ENCODE data around the gene GCK.

GRCh38 chr7:44097064-44097932 is 91.9 kb downstream of the GCK start:
- TF ChIP-seq RAD21 (IDR thresholded peaks at IDR 0.05; ENCODE audit: low read depth) (no peak), FOXM1 (IDR thresholded peaks at IDR 0.05; ENCODE audit: borderline replicate concordance, low read depth) (no peak), YY1 (IDR thresholded peaks at IDR 0.05; ENCODE audit: low read depth) (no peak), EP300 (IDR thresholded peaks at IDR 0.05; ENCODE audit: borderline replicate concordance) (no peak), CEBPB (IDR thresholded peaks at IDR 0.05) (no peak), EGR1 (IDR thresholded peaks at IDR 0.05) (no peak), TAF1 (IDR thresholded peaks at IDR 0.05; ENCODE audit: low read depth) (no peak), MAX (IDR thresholded peaks at IDR 0.05) (no peak), REST (IDR thresholded peaks at IDR 0.05; ENCODE audit: low read depth) (no peak), USF1 (IDR thresholded peaks at IDR 0.05) (no peak)
